ENCODE measurements around the gene GALNTL6. TPM values are rescaled to one million over a fixed set of nuclear protein-coding genes. Genes with fewer than 3 reads are reported as not detected.

GALNTL6 gene
- total RNA-seq, 1 donor from 2014 or later = 0.35 TPM

DNA sequence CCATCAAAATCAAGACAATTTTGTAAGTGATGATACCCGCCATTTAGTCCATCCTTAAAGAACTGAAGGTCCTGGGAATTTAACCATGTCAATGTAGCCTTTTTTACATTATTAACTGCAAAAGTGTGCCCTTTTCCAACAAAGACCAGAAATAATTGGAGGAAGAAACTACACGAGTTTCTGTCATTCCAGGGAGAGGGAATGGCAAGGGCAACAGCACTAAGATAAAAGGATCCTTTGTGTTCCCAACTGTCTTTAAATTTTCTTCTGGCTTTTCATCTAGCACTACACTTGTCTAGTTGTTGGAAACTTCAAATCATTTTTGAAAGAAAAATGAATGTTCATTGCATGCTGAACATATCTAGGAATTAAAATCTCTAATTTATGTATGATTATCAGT lies 286.2 kb downstream of the GALNTL6 start:
- no peak for DNase-seq (ENCODE audit: extremely low read depth, low read depth, low spot score)

GRCh38 chr4:172103456-172103855 lies 290.3 kb downstream of the GALNTL6 start:
- DNase-seq (ENCODE audit: extremely low read depth, low read depth, low spot score) = no peak

GRCh38 chr4:172104539-172104938 lies 291.3 kb downstream of the GALNTL6 start:
- no peak for DNase-seq (ENCODE audit: extremely low read depth, low read depth, low spot score)

DNA sequence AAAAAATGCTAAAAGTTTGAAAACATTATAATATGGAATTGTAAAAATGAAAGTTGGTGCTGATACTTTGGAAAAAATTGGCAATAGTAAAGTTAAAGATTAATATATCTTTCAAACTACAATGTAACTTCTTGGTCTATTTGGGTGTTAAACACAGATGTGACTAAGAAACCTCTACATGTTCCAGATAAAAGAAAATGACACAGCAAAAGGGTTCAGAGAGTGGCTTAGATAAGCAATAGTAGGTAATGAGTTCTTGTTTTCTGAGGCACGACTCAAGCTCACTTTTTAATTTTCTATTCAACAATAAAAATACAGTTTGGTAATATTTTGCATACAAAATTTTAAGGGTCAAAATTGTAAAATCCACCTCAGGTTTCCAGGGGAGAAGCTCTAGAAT lies 292.7 kb downstream of the GALNTL6 start:
- no peak for DNase-seq (ENCODE audit: extremely low read depth, low read depth, low spot score)

DNA sequence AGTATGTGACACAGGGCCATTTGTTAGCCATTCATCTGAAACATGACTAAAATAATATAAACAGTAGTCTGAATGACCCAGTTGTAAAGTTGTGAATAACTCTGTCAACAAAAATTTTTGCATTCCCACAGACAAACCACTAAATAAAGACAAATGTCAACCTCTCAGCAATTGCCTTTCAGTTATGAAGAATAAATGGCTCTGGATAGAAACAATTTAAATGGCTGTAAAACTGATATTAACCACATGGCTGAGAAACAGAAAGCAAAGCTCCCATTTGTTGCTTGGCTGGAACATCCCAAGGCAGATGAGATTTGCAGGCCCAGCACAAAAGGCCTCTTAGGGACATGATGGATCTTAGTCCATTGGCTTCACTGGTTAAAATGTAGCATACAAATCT lies 296.3 kb downstream of the GALNTL6 start:
- DNase-seq (ENCODE audit: extremely low read depth, low read depth, low spot score) = no peak

DNA sequence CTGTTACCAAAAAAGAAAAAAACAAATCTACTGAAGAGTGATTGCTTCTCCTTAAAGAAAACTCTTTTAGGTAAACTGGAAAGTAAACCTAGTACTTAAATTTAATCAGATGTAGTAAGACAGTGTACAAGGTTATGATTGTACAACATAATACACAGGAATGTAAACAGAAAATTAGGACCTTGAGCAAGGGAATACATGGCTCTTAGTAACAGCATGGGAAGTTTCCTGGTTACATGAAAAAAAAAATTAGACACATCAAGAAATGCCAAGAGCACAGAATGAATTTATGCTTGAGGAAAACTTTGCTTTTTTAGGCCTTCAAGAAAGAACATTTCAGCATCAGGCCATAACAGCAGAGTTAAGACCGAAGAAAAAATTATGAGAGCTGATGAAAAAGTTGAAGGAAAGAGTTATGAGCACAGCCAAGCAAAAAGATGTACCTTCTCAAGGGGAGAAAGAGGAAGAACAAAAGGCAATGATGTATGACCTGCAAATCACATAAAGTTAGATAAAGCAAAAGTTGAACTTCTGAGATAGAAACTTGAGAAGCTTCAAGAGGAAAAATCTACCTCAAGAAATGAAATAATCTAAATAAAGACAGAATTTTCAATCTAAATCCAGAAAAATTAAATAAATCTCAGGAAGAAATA lies 311.6 kb downstream of the GALNTL6 start:
- DNase-seq (ENCODE audit: extremely low read depth, low read depth, low spot score) = no peak

GRCh38 chr4:172125443-172125842 lies 312.2 kb downstream of the GALNTL6 start:
- DNase-seq (ENCODE audit: extremely low read depth, low read depth, low spot score) = no peak

DNA sequence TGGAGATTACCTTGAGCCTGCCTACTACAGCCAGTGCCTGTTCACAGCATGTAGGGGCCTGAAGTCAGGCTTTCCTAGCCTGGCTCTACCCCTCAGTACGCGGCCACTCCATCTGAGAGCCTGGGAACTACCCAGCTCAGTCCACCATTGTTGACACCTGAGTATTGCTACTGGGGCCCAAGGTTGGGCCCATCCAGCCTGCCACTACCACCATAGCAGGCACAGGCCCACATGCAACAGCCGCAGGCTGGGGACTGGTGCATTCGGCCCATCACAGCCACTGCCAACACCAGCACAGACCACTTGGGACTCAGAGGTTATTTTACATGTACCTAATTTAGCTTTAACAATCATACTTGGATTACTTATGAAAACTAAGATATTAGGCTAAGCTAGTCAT lies 314.0 kb downstream of the GALNTL6 start:
- no peak for DNase-seq (ENCODE audit: extremely low read depth, low read depth, low spot score)

DNA sequence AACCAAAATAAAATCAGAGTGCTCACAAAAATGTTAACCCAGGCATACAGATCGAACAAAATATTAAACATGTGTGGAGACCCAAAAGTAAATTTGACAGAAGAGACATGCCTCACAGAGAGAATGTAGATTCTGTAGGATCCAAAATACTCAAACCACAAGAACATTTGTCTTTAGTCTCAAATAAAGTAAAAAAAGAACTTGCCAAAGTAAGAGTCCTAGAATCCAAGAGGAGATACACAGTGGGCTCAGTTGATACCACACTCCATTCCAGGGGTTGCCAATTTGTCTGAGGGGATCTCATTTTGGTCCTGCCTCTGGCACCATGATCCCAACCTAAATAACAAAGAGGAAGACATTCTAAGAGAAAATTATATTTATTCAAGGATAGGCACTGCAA lies 316.4 kb downstream of the GALNTL6 start:
- DNase-seq (ENCODE audit: extremely low read depth, low read depth, low spot score) = no peak

GRCh38 chr4:172134521-172134920 lies 321.3 kb downstream of the GALNTL6 start:
- DNase-seq (ENCODE audit: extremely low read depth, low read depth, low spot score) = no peak

DNA sequence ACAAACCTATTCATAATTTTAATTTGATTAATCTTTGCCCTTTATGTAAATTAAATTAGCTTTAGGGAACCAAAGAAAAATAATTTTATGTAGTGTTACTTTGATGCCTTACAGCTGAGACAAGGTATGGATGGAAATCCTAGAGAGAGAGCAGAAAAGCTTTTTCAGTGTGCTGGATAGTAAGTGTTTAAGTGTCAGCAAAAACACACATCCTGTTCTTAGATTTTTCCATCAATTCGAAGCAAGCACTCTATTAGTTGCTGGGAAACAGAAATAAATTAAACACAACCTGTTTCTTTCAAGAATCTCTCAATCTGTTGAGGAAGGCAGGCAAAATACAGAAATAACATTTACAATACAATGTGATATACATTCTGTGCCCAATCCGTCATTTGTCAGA lies 327.8 kb downstream of the GALNTL6 start:
- DNase-seq (ENCODE audit: extremely low read depth, low read depth, low spot score) = no peak

DNA sequence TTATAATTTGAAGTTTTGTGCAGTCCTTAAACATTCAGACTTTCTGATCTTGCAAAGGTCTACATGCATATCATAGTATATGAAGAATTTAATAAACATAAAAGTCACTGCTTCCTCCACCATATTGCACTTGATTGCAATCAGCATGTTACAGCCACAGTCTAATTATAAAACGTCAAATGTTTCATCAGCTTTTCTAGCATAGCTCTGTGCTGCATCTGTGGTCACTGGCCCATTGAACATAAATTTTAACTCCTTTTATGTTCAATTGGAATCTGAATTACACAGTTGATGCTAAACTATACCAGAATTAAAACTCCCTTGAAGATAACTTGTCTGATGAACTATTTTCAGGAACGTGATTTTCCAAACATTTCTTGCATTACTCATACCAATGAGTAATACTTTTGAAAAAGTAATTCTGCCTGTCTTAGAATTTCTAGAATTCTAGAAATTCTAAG lies 329.1 kb downstream of the GALNTL6 start:
- no peak for DNase-seq (ENCODE audit: extremely low read depth, low read depth, low spot score)

- DNase-seq (ENCODE audit: extremely low read depth, low read depth, low spot score) = no peak
Measured at GRCh38 chr4:172143605-172144314, 330.6 kb downstream of the GALNTL6 start.

DNA sequence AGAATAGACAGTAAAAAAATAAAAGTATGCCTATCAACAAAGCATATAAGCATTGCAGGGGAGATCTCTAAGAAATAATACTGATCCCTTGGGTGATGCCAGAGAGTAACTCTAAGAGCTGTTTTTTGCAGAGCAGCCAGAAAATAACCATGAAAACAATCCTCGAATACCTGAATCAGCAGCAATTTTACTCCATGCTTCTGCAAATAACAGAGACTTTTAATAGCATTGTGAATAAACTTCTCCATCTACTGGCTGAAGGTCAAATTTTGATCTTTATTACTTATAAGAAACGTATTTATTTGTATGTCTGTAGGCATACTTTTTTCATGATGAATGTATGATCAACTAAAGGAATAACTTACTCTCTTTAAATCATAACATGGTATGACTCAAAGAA lies 334.5 kb downstream of the GALNTL6 start:
- no peak for DNase-seq (ENCODE audit: extremely low read depth, low read depth, low spot score)

DNA sequence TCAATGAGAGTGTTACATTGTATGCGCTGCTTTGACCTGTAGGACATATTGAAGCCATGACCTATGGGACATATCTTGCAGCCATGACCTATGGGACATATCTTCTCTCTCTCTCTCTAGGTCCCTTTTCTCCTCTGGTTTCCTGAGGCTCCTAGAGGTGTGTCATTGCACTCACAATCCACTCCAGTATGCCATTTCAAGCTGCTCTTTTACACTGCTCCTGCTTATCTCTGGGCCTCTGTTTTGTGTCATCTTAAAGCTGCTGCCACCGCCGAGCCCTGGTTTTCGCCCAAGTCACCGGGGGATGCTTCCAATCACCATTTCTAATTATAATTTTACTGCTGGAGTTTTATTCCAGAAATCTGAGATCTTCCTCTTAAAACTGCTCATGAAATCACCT lies 336.1 kb downstream of the GALNTL6 start:
- DNase-seq (ENCODE audit: extremely low read depth, low read depth, low spot score) = no peak

DNA sequence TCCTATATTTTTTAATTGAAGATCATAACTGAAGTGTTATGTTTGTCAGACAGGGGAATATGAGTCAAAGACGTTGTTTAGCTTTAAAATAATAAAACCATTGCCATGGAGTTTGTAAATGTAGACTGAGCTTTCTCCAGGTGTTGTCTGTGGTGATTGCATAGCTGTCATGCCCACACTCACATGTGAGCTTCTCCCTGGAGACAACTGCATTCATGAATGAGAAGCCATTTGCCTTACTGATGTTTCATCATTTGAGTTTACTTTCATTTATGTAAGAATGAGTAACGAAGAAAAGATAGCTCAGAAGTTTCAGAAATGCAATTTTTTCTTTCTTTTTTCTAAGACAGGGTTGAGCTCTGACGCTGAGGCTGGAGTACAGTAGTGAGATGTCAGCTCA lies 339.1 kb downstream of the GALNTL6 start:
- no peak for DNase-seq (ENCODE audit: extremely low read depth, low read depth, low spot score)

DNA sequence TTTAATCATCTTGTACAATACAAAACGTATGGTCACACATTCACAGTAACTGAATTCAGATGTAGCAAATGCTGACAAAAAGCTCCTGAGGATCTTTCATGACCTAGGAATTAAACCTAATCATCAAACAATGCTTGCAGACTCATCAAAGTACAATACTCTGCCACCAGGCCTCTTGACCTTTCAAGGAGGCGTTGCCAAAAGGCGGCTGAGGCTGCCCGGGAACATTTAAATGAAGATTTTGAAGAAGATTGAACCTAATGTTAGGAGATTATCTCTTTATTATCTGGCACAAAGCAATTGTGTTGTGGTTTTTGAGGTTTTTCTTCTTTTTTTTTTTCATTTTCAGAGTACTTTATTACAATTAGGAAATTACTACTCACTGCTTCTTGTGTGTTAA lies 340.5 kb downstream of the GALNTL6 start:
- DNase-seq (ENCODE audit: extremely low read depth, low read depth, low spot score) = no peak

DNA sequence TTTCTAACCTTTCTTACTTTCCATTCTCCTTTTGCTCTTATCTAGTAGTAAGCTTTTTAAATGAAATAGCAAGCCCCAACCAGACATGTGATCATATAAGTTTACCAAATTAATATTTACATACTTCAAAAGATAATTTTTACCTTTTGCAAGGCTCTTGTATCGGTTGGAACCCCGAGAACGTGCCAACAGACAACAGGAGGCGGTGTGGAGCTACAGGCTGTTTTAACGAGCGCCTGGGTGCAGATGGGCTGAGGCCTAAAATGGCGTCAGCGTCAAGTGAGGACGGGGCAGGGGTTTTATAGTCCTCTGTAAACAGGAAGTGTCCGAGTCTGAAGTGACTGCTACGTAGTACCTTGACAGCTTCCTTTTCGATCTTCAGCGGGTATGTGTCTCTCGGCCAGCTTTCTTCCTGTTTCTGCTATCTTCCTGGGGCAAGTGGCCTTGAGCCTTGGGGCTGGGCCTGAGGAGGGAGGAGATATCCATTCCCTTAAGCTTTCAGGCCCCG lies 342.7 kb downstream of the GALNTL6 start:
- no peak for DNase-seq (ENCODE audit: extremely low read depth, low read depth, low spot score)

GRCh38 chr4:172157946-172158345 lies 344.7 kb downstream of the GALNTL6 start:
- DNase-seq (ENCODE audit: extremely low read depth, low read depth, low spot score) = no peak

- DNase-seq (ENCODE audit: extremely low read depth, low read depth, low spot score) = no peak
Measured at GRCh38 chr4:172163215-172163614, 350.0 kb downstream of the GALNTL6 start.

GRCh38 chr4:172168888-172169287 lies 355.7 kb downstream of the GALNTL6 start:
- no peak for DNase-seq (ENCODE audit: extremely low read depth, low read depth, low spot score)

DNA sequence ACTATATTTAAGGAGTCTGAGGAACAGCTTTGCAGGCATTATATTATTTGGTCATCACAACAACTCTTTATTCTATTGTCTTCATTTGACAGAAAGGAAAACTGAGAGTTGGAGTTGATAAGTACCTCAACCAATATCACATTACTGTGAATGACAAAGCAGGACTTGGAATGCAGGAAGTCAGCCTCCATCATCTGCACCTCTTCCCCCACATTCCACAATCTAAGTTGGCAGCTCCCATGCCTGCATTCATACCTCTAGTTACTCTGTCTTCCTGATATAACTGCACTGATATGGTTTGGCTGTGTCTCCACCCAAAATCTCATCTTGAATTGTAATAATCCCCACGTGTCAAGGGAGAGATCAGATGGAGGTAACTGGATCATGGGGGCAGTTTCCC lies 356.7 kb downstream of the GALNTL6 start:
- DNase-seq (ENCODE audit: extremely low read depth, low read depth, low spot score) = no peak

Measured in glomerular endothelial cell (primary cell).